Gastrocnemius medialis (tissue), 4 donors: Measurements from ENCODE around the gene FMN2. TPM values are rescaled to one million over a fixed set of nuclear protein-coding genes. Genes with fewer than 3 reads are reported as not detected.
"Not testable (repeated sequence)": the region's sequence is repeated elsewhere in the genome, so short reads cannot be mapped to it uniquely, and the experiment has no call there.

Experiments used
- ATAC-seq, 2 donors: fragments of 150-250 bp; one replicate each; pipeline ENCODE4 v1.9.1; 2016
- DNase-seq, 2 donors: peaks; one replicate each; pipeline ENCODE4 v3.0.0-alpha.2; 2019
- H3K27ac ChIP-seq, 4 donors: fragments of 200-600 bp; sonication (generic); 1 replicate in 1 of 4; 2 replicates in 3 of 4; pipeline ENCODE4 v1.5.1; 2016 to 2018; ENCODE audit warnings: mild to moderate bottlenecking in 2 of 4, moderate library complexity in 1 of 4
- H3K27me3 ChIP-seq, 3 donors: fragments of 200-600 bp; sonication (generic) in 2 of 3; 1 replicate in 1 of 3; 2 replicates in 2 of 3; pipeline versions ENCODE4 v1.5.1 to v1.6.0; 2016 to 2019; ENCODE audit warnings: mild to moderate bottlenecking in 1 of 3, moderate library complexity in 1 of 3
- H3K36me3 ChIP-seq, 2 donors: fragments of 200-600 bp; sonication (generic) in 1 of 2; one replicate each; pipeline ENCODE4 v1.5.1; 2017 to 2018
- H3K4me1 ChIP-seq, 2 donors: fragments of 200-600 bp; sonication (generic) in 1 of 2; one replicate each; pipeline ENCODE4 v1.5.1; 2016 to 2017; ENCODE audit warnings: mild to moderate bottlenecking in 2 of 2
- H3K4me3 ChIP-seq, 4 donors: fragments of 200-600 bp; sonication (generic) in 3 of 4; 1 replicate in 1 of 4; 2 replicates in 3 of 4; pipeline ENCODE4 v1.5.1; 2016 to 2019; ENCODE audit warnings: mild to moderate bottlenecking in 2 of 4
- H3K9me3 ChIP-seq, 3 donors: fragments of 200-600 bp; sonication (generic) in 2 of 3; 1 replicate in 1 of 3; 2 replicates in 2 of 3; pipeline ENCODE4 v1.5.1; 2016 to 2019
- POLR2A ChIP-seq, 2 donors: fragments of 450-650 bp; IDR thresholded peaks; one replicate each; pipeline ENCODE4 v1.6.1; 2017; ENCODE audit warnings: antibody characterized with exemption in 2 of 2, mild to moderate bottlenecking in 2 of 2, moderate library complexity in 2 of 2
- in situ Hi-C, 4 donors: fragments of 200-750 bp; cut with MboI; loops; one replicate each; pipeline versions ENCODE4 v1.15.0 to v1.8.0; 2017; ENCODE audit warnings: low sequenced_read_pairs in 4 of 4
- intact Hi-C: fragments of 100-400 bp; cut with DNase I; formaldehyde crosslinking; loops from one replicate; pipeline ENCODE4 v1.15.1; 2023; ENCODE audit warnings: low total_unique reads
- total RNA-seq, 4 donors: library from RNA; depleted of rRNA; stranded (reverse); fragments of >200 nt; gene quantifications; one replicate each; pipeline versions ENCODE4 v1.1.0 to v1.2.3, GENCODE V29; 2016
- TF ChIP-seq, protein P1 (sequence below), 5 experiments: fragments of 450-650 bp in 3 of 5; fragments of 200-600 bp in 2 of 5; sonication (generic) in 2 of 5; IDR thresholded peaks in 4 of 5; conservative IDR thresholded peaks in 1 of 5; 1 replicate in 4 of 5; 2 replicates in 1 of 5; pipeline ENCODE4 v1.5.1; 2016 to 2019; ENCODE audit warnings: antibody characterized with exemption in 5 of 5, mild to moderate bottlenecking in 3 of 5, moderate library complexity in 3 of 5

The FMN2 gene
- total RNA-seq, 4 donors from 2014 or later = 0.51 TPM; not detected in 3

DNA sequence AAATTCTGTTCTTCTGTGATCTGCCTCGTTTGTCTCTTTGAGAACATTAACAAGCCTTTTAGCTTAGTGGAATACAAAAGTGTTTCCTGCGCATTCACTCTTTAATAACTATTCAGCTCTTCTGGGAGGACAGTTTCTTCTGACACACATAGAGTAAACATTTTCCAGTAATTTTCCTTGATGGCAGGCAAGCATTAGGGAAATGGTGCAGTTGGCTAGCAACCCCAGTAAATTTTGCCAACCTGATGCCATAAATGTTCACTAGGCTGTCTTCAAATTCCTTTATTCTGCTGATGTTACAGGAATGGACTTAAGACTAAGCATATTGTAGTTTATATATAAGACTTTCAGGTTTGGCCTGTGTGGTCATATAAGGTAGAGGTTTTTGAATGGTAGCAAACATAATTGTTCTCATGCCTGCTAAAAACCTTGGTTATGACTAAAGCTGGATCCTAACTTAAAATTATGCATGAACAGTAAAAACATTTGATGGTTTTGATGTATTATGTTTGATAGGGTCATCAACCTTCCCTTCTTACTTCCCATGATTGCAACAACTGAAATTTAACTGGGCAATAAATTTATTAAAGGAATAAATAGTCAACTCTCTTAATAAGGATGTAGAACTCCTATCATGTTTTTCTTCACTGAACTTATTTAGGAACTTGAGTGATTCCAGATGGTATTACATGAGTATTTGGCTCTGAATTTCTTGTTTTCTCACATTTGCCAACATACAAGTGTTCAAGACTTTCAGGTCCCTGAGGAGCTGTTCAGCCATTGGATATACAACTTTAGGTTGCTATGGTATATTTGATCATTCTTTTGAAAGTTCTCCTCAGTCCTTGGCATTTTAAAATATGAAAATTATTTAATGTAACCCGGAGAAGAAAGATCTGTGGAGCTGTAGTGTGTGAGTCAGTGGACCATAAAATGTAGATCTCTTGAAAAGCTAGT is 223.4 kb downstream of the FMN2 start:
- TF ChIP-seq POLR2A (IDR thresholded peaks at IDR 0.05) = no peak
- TF ChIP-seq, protein P1, sequence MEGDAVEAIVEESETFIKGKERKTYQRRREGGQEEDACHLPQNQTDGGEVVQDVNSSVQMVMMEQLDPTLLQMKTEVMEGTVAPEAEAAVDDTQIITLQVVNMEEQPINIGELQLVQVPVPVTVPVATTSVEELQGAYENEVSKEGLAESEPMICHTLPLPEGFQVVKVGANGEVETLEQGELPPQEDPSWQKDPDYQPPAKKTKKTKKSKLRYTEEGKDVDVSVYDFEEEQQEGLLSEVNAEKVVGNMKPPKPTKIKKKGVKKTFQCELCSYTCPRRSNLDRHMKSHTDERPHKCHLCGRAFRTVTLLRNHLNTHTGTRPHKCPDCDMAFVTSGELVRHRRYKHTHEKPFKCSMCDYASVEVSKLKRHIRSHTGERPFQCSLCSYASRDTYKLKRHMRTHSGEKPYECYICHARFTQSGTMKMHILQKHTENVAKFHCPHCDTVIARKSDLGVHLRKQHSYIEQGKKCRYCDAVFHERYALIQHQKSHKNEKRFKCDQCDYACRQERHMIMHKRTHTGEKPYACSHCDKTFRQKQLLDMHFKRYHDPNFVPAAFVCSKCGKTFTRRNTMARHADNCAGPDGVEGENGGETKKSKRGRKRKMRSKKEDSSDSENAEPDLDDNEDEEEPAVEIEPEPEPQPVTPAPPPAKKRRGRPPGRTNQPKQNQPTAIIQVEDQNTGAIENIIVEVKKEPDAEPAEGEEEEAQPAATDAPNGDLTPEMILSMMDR (IDR thresholded peaks at IDR 0.05 in 4 of 5, conservative IDR thresholded peaks at IDR 0.05 in 1 of 5) = no peak
- H3K27me3 ChIP-seq = no peaks in the 10 kb centered on the region
- no peak for ATAC-seq
- no peak overlapping the region for H3K27ac ChIP-seq
- no peaks in the 10 kb centered on the region for H3K36me3 ChIP-seq
- in situ Hi-C loops = no loop called here
- DNase-seq = no peak
- intact Hi-C loops = no loop called here
- H3K4me1 ChIP-seq = no peaks in the 10 kb centered on the region
- no peak overlapping the region for H3K4me3 ChIP-seq
- H3K9me3 ChIP-seq = no peaks in the 10 kb centered on the region

DNA sequence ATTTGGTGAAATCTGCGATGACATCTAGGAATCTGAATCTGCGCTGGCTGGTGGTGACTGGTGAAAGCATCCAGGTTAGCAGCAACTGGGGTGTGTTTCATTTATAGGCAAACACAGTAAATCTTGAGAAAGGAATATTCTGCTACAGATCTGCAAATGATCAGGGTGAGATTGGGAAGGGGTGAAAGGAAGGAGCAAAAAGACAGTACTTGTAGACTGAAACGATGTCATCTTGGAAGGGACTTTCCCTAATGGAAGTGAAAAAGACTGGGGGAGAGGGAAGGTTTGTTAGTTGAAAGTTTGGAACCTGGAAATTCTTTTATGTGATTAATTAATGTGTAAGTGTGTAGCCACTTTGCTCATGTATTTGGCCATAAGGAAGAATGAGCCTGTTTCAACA is 228.3 kb downstream of the FMN2 start:
- TF ChIP-seq, protein P1 (IDR thresholded peaks at IDR 0.05 in 4 of 5, conservative IDR thresholded peaks at IDR 0.05 in 1 of 5) = no peak
- no peak for TF ChIP-seq POLR2A (IDR thresholded peaks at IDR 0.05)
- no peaks in the 10 kb centered on the region for H3K4me1 ChIP-seq
- H3K27me3 ChIP-seq = no peaks in the 10 kb centered on the region
- H3K27ac ChIP-seq = no peak overlapping the region
- no peak overlapping the region for H3K4me3 ChIP-seq
- H3K36me3 ChIP-seq = no peaks in the 10 kb centered on the region
- H3K9me3 ChIP-seq = no peaks in the 10 kb centered on the region
- in situ Hi-C loops = no loop called here
- DNase-seq = no peak
- ATAC-seq = no peak
- intact Hi-C loops = no loop called here

DNA sequence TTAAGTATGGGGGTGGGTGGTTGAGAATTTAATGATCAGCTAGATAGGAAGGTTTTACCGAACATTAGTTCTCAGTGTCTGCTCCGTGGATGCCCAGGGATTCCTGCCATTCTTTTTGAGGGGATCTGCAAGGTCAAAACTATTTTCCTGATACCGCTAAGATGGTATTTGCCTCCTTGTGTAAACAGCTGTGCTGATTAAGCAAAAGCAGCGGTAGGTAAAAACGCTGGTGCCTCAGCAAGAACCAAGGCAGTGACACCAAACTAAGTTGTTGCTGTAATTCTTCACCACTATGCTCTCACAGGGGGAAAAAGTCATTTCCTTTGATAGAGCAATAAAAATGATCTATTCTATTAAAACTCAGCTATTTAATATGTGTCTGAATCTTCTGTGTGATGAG is 229.0 kb downstream of the FMN2 start:
- Histone ChIP-seq H3K36me3 (no peaks in the 10 kb centered on the region), H3K4me1 (no peaks in the 10 kb centered on the region), H3K27ac (no peak overlapping the region), H3K9me3 (no peaks in the 10 kb centered on the region), H3K27me3 (no peaks in the 10 kb centered on the region), H3K4me3 (no peak overlapping the region)
- ATAC-seq = no peak
- intact Hi-C loops (no loop called here), in situ Hi-C loops (no loop called here)
- DNase-seq = no peak
- TF ChIP-seq POLR2A (IDR thresholded peaks at IDR 0.05) = no peak
- TF ChIP-seq, protein P1 (IDR thresholded peaks at IDR 0.05 in 4 of 5, conservative IDR thresholded peaks at IDR 0.05 in 1 of 5) = no peak

- TF ChIP-seq POLR2A (IDR thresholded peaks at IDR 0.05) = no peak
- TF ChIP-seq, protein P1 (IDR thresholded peaks at IDR 0.05 in 4 of 5, conservative IDR thresholded peaks at IDR 0.05 in 1 of 5) = no peak
- H3K4me3 ChIP-seq = no peak overlapping the region
- DNase-seq = no peak
- no peak overlapping the region for H3K27ac ChIP-seq
- ATAC-seq = no peak
- in situ Hi-C loops = no loop called here
- no peaks in the 10 kb centered on the region for H3K4me1 ChIP-seq
- no peaks in the 10 kb centered on the region for H3K27me3 ChIP-seq
- H3K9me3 ChIP-seq = no peaks in the 10 kb centered on the region
- intact Hi-C loops = no loop called here
- no peaks in the 10 kb centered on the region for H3K36me3 ChIP-seq
These were observed 231.3 kb downstream of the FMN2 start for GRCh38 chr1:240322943-240323342.

DNA sequence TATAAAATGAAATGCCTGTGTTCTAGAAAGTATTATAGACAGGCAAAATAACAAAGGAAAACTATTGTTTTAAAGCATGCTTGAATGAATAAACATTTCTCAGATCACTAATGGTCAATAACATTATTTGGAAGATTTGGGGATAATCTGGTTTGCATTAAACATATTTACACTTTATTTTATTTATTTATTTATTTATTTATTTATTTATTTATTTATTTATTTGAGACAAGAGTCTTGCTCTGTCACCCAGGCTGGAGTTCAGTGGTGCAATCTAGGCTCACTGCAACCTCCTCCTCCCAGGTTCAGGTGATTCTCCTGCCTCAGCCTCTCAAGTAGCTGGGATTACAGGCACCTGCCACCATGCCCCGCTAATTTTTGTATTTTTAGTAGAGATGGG is 236.7 kb downstream of the FMN2 start:
- H3K27ac ChIP-seq, H3K27me3 ChIP-seq, H3K4me3 ChIP-seq, DNase-seq, H3K4me1 ChIP-seq, H3K9me3 ChIP-seq, in situ Hi-C loops, intact Hi-C loops, H3K36me3 ChIP-seq, ATAC-seq: not testable (repeated sequence)
